Measurements from ENCODE around the gene NR3C2. TPM values are rescaled to one million over a fixed set of nuclear protein-coding genes. Genes with fewer than 3 reads are reported as not detected.

NR3C2 gene
- 16.7 TPM for total RNA-seq

DNA sequence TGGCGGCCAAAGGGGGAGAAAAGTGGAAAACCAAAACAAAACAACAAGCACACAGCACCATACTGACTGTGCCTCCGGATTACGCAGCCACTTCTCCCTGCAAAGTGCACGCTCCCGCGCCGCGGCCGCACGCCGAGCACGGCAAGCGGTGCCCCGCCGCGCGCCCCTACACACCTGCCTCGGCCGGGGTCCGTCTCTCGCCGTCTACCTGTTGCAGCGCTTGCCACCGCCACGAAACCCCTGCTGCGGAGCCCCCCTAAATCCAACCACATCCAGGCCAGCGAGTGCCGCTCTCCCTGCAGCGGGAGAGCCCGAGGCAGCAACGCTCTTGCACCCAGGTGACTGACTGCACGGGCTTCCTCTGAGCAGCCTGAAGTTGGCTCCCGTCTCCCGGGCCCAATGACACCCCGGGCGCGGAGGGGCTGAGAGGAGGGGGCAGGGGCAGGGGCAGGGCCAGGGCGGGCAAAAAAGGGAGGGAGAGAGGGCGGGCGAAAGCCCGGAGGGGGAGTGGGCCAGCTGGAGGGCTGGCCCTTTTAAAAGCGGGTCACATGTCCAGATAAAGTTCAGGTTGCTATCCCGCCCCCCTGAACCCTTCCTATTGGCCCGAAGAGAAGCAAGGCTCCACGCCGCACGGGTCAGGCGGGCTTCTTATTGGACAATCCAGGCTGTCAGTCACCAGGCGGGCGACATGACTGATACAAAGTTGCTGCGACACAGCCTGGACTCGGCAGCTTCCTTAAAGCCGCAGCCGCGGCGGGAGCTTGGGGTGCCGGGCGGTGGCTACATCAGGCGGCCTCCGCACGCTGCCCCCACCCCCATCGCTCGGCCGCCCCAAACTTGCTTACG lies at the start of gene NR3C2:
Gene NR3C2 (minus strand): TSS at position 429 of the 846 bp plus-strand sequence.
- peak within 1 kb of the TSS; percentile 97 to 99 (median 98) for H3K4me3 ChIP-seq (ENCODE audit: low read length in 3 of 3)
- H3K9ac ChIP-seq (ENCODE audit: low read depth in 1 of 3, low read length in 3 of 3) = peak within 1 kb of the TSS; percentile 98 to 99 (median 98)
- H3K9me3 ChIP-seq (ENCODE audit: control insufficient read depth in 3 of 3, low read length in 3 of 3) = no peaks in the 10 kb centered on the region
- H3K27ac ChIP-seq (ENCODE audit: low read depth, low read length) = peak within 1 kb of the TSS; percentile 94
- H3K36me3 ChIP-seq (ENCODE audit: control insufficient read depth in 3 of 3, insufficient read depth in 3 of 3, low read length in 3 of 3) = no peaks in the 10 kb centered on the region
- H3K27me3 ChIP-seq (ENCODE audit: control insufficient read depth in 3 of 3, insufficient read depth in 3 of 3, low read length in 3 of 3) = no peaks in the 10 kb centered on the region
- H3K4me1 ChIP-seq (ENCODE audit: control insufficient read depth in 3 of 3, insufficient read depth in 3 of 3, low read length in 3 of 3) = peaks cover 8 to 14% (median 10%) of the 10 kb centered on the region in 3 donors

DNA sequence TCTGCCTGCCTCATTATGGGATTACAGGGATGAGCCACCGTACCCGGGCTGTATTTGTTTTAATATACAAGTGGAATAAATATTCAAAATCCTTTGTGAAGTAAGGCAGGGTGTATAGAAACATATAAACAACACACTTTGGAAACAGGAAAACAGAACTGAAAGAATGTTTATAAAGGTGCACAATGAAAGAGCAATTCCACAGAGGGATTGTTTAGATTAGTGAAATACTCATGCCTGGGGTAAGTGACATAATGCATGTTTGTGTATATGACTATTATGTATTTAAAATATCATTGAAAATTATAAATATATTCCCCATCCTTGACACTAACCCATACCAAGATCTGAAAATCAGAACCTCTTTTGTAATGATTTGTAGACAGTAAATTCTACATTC lies 45.0 kb upstream of the NR3C2 start:
- Histone ChIP-seq H3K9me3 (ENCODE audit: control insufficient read depth in 3 of 3, low read length in 3 of 3) (peaks cover 0 to 2% (median 0%) of the 10 kb centered on the region in 3 donors), H3K36me3 (ENCODE audit: control insufficient read depth in 3 of 3, insufficient read depth in 3 of 3, low read length in 3 of 3) (no peaks in the 10 kb centered on the region), H3K9ac (ENCODE audit: low read depth in 1 of 3, low read length in 3 of 3) (no peak overlapping the region), H3K27ac (ENCODE audit: low read depth, low read length) (no peak overlapping the region), H3K4me1 (ENCODE audit: control insufficient read depth in 3 of 3, insufficient read depth in 3 of 3, low read length in 3 of 3) (no peaks in the 10 kb centered on the region), H3K4me3 (ENCODE audit: low read length in 3 of 3) (no peak overlapping the region), H3K27me3 (ENCODE audit: control insufficient read depth in 3 of 3, insufficient read depth in 3 of 3, low read length in 3 of 3) (no peaks in the 10 kb centered on the region)

DNA sequence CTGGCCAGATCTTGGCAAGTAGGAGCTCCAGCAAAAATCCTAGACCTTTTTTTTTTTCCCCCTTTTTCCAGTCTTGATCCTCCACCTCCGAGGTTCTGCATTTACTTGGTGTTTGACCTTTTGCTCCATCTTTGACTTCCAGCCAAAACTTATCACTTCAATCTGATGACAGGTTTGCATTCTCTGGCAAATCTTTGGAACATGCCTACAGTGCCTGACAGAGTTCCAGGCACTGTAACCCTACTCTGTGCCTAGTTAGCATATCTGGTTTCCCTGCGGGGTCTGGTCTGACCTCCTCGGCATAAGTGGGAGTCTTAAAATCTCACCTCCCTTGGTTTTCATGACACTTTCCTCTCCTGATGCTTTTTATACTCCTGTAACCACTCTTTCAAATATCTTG lies 39.4 kb upstream of the NR3C2 start:
- Histone ChIP-seq H3K36me3 (ENCODE audit: control insufficient read depth in 3 of 3, insufficient read depth in 3 of 3, low read length in 3 of 3) (no peaks in the 10 kb centered on the region), H3K4me3 (ENCODE audit: low read length in 3 of 3) (peak overlapping the region in 1 of 3 donors; percentile 23)

DNA sequence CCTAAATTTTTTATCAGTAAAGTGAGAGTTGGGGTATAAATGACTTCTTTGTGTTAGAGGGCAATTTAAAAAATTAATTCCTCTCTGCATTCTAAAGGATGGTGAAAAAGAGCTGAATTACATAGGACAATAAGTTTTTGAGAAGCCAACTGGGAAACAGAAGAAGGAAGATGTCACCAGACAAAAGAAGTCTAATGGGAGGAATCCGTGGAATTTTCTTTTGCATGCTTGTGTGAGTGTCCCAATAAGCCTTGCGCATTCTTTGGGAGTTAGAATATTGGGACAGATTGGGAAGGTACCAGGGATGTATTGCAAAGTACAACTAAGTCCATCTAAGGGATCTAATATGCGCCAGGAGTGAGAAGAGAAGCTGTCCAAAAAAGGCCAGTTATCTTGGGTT lies 35.1 kb upstream of the NR3C2 start:
- Histone ChIP-seq H3K9me3 (ENCODE audit: control insufficient read depth in 3 of 3, low read length in 3 of 3) (peaks cover 0 to 7% (median 0%) of the 10 kb centered on the region in 3 donors), H3K27me3 (ENCODE audit: control insufficient read depth in 3 of 3, insufficient read depth in 3 of 3, low read length in 3 of 3) (no peaks in the 10 kb centered on the region), H3K27ac (ENCODE audit: low read depth, low read length) (no peak overlapping the region), H3K9ac (ENCODE audit: low read depth in 1 of 3, low read length in 3 of 3) (no peak overlapping the region), H3K4me1 (ENCODE audit: control insufficient read depth in 3 of 3, insufficient read depth in 3 of 3, low read length in 3 of 3) (peaks cover 6 to 8% (median 8%) of the 10 kb centered on the region in 3 donors), H3K36me3 (ENCODE audit: control insufficient read depth in 3 of 3, insufficient read depth in 3 of 3, low read length in 3 of 3) (no peaks in the 10 kb centered on the region), H3K4me3 (ENCODE audit: low read length in 3 of 3) (no peak overlapping the region)

More for the DNA sequence above, 39.4 kb upstream of the NR3C2 start:
- no peak overlapping the region for H3K9ac ChIP-seq (ENCODE audit: low read depth in 1 of 3, low read length in 3 of 3)
- peaks cover 0 to 2% (median 0%) of the 10 kb centered on the region in 3 donors for H3K9me3 ChIP-seq (ENCODE audit: control insufficient read depth in 3 of 3, low read length in 3 of 3)
- no peak overlapping the region for H3K27ac ChIP-seq (ENCODE audit: low read depth, low read length)
- no peaks in the 10 kb centered on the region for H3K27me3 ChIP-seq (ENCODE audit: control insufficient read depth in 3 of 3, insufficient read depth in 3 of 3, low read length in 3 of 3)
- H3K4me1 ChIP-seq (ENCODE audit: control insufficient read depth in 3 of 3, insufficient read depth in 3 of 3, low read length in 3 of 3) = peaks cover 6 to 8% (median 8%) of the 10 kb centered on the region in 3 donors

DNA sequence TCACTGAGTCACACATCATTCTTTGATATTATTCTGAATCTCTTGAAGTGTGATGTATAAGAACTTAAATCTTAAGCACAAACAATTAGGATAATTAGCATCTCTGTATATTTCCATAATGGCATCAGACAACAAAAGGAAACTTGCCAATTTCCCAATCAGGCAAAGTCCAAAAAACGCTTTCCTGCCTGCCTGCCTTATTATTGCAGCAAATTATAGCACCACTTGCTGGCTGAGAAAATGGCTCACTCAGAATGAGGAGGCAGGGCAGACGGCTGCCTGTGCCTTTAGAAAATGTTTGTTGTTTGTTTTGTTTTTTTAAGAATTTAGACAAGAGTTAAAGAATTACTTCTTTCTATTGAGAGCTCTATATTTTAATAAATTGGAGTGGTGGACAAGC lies 27.7 kb upstream of the NR3C2 start:
- no peak overlapping the region for H3K4me3 ChIP-seq (ENCODE audit: low read length in 3 of 3)
- H3K27me3 ChIP-seq (ENCODE audit: control insufficient read depth in 3 of 3, insufficient read depth in 3 of 3, low read length in 3 of 3) = no peaks in the 10 kb centered on the region
- no peak overlapping the region for H3K9ac ChIP-seq (ENCODE audit: low read depth in 1 of 3, low read length in 3 of 3)
- peaks cover 0 to 4% (median 0%) of the 10 kb centered on the region in 3 donors for H3K9me3 ChIP-seq (ENCODE audit: control insufficient read depth in 3 of 3, low read length in 3 of 3)
- no peak overlapping the region for H3K27ac ChIP-seq (ENCODE audit: low read depth, low read length)
- H3K36me3 ChIP-seq (ENCODE audit: control insufficient read depth in 3 of 3, insufficient read depth in 3 of 3, low read length in 3 of 3) = no peaks in the 10 kb centered on the region
- H3K4me1 ChIP-seq (ENCODE audit: control insufficient read depth in 3 of 3, insufficient read depth in 3 of 3, low read length in 3 of 3) = no peaks in the 10 kb centered on the region

DNA sequence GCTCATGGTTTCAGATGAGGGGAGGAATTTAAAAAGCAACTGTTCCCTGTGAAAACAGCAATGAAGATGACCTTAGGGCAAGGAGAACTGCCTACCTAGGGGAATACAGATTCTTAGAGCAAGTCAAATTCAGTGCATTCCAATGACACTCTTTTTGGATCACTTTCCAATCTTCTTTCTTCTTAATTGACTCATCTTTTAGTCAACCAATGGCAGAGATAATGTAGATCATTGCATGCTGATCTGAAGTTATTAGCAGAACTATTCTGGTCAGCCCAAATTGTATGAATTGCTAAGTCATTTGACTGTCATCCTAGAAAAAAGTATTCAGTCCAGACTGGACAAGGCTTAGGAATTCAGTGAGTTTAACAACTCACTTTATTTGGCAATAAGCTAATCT lies 12.6 kb upstream of the NR3C2 start:
- Histone ChIP-seq H3K27me3 (ENCODE audit: control insufficient read depth in 3 of 3, insufficient read depth in 3 of 3, low read length in 3 of 3) (no peaks in the 10 kb centered on the region), H3K27ac (ENCODE audit: low read depth, low read length) (no peak overlapping the region), H3K4me3 (ENCODE audit: low read length in 3 of 3) (no peak overlapping the region), H3K9ac (ENCODE audit: low read depth in 1 of 3, low read length in 3 of 3) (no peak overlapping the region), H3K36me3 (ENCODE audit: control insufficient read depth in 3 of 3, insufficient read depth in 3 of 3, low read length in 3 of 3) (no peaks in the 10 kb centered on the region), H3K9me3 (ENCODE audit: control insufficient read depth in 3 of 3, low read length in 3 of 3) (no peaks in the 10 kb centered on the region), H3K4me1 (ENCODE audit: control insufficient read depth in 3 of 3, insufficient read depth in 3 of 3, low read length in 3 of 3) (no peaks in the 10 kb centered on the region)

DNA sequence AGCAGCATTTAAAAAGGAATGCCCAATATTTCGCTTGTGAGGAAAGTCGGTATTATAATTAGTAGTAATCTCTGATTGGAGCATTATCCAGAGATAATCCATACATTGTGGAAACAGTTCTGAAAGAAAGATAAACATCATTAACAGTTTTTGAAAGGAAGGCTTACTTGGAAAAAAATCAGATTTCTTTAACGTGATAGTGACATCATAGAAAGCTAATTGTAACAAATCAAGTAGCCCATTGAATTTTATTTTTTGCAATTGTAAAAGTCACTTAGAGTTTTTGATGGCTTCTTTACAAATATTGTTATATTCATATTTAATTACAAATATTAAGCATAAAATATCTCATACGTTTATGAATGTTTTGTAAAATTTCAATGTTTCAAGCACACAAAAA lies 11.6 kb upstream of the NR3C2 start:
- Histone ChIP-seq H3K27me3 (ENCODE audit: control insufficient read depth in 3 of 3, insufficient read depth in 3 of 3, low read length in 3 of 3) (no peaks in the 10 kb centered on the region), H3K27ac (ENCODE audit: low read depth, low read length) (no peak overlapping the region), H3K9ac (ENCODE audit: low read depth in 1 of 3, low read length in 3 of 3) (no peak overlapping the region), H3K36me3 (ENCODE audit: control insufficient read depth in 3 of 3, insufficient read depth in 3 of 3, low read length in 3 of 3) (no peaks in the 10 kb centered on the region), H3K4me1 (ENCODE audit: control insufficient read depth in 3 of 3, insufficient read depth in 3 of 3, low read length in 3 of 3) (peaks cover 0 to 3% (median 2%) of the 10 kb centered on the region in 3 donors), H3K9me3 (ENCODE audit: control insufficient read depth in 3 of 3, low read length in 3 of 3) (no peaks in the 10 kb centered on the region), H3K4me3 (ENCODE audit: low read length in 3 of 3) (no peak overlapping the region)

DNA sequence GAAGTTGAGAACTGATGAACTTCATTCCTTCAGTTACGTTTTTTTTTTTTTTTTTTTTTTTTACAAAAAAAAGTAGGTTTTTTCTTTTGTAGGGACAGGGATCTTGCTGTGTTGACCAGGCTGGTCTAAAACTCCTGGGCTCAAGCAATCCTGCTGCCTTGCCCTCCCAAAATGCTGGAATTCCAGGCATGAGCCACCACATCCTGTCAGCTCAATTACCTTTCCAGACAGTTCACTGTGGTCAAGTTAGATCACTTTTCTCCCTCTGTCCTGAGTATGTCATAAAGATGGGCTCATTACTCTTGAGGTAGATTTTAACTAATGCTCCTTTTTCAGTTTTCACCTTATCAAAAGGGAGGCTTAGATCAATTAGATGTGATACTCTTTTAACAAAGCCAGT lies 10.8 kb upstream of the NR3C2 start:
- Histone ChIP-seq H3K4me1 (ENCODE audit: control insufficient read depth in 3 of 3, insufficient read depth in 3 of 3, low read length in 3 of 3) (peaks cover 0 to 3% (median 2%) of the 10 kb centered on the region in 3 donors), H3K27me3 (ENCODE audit: control insufficient read depth in 3 of 3, insufficient read depth in 3 of 3, low read length in 3 of 3) (no peaks in the 10 kb centered on the region), H3K36me3 (ENCODE audit: control insufficient read depth in 3 of 3, insufficient read depth in 3 of 3, low read length in 3 of 3) (no peaks in the 10 kb centered on the region), H3K9me3 (ENCODE audit: control insufficient read depth in 3 of 3, low read length in 3 of 3) (no peaks in the 10 kb centered on the region), H3K9ac (ENCODE audit: low read depth in 1 of 3, low read length in 3 of 3) (no peak overlapping the region), H3K27ac (ENCODE audit: low read depth, low read length) (no peak overlapping the region), H3K4me3 (ENCODE audit: low read length in 3 of 3) (no peak overlapping the region)

DNA sequence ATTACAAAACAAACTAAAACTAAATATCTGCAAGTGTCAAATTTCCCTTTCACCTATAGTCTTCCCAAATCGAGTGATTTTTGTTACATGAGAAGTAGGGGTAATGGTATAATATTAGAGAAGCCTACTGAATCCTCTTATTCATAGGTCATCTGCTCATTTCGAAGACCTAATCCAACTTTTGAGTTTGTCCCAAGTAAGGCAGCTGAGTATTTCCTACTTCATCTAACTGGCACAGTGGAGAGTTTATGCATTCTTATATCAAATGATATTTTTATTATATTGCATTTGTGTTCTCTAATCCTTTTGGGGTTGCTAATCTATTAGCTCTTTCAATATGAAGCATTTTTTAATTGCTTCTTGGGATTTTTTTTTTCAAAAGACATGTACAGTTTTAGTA lies 7.7 kb upstream of the NR3C2 start:
- Histone ChIP-seq H3K36me3 (ENCODE audit: control insufficient read depth in 3 of 3, insufficient read depth in 3 of 3, low read length in 3 of 3) (no peaks in the 10 kb centered on the region), H3K4me3 (ENCODE audit: low read length in 3 of 3) (no peak overlapping the region), H3K4me1 (ENCODE audit: control insufficient read depth in 3 of 3, insufficient read depth in 3 of 3, low read length in 3 of 3) (peaks cover 3 to 12% (median 11%) of the 10 kb centered on the region in 3 donors), H3K9me3 (ENCODE audit: control insufficient read depth in 3 of 3, low read length in 3 of 3) (no peaks in the 10 kb centered on the region), H3K27ac (ENCODE audit: low read depth, low read length) (no peak overlapping the region), H3K9ac (ENCODE audit: low read depth in 1 of 3, low read length in 3 of 3) (no peak overlapping the region), H3K27me3 (ENCODE audit: control insufficient read depth in 3 of 3, insufficient read depth in 3 of 3, low read length in 3 of 3) (no peaks in the 10 kb centered on the region)

DNA sequence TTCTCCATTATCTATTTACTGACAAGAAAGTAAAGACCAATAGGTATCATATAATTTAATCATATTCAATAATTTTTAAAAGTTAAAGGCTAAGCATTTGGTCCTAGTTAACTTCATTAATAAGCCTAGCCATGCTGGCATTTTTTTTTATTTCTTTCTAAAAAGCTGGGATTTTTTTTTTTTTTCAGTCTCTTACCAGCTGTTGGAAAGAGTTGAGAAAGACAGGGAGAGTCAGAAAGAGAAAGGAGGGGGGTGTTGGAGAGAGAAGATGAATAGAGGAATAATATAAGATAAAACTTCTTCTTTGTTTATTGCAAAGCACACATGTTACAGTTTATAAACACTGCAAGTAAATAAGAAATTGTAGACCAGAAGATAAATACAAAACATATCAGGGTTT lies 5.9 kb upstream of the NR3C2 start:
- Histone ChIP-seq H3K4me1 (ENCODE audit: control insufficient read depth in 3 of 3, insufficient read depth in 3 of 3, low read length in 3 of 3) (peaks cover 3 to 12% (median 11%) of the 10 kb centered on the region in 3 donors), H3K9me3 (ENCODE audit: control insufficient read depth in 3 of 3, low read length in 3 of 3) (no peaks in the 10 kb centered on the region), H3K36me3 (ENCODE audit: control insufficient read depth in 3 of 3, insufficient read depth in 3 of 3, low read length in 3 of 3) (no peaks in the 10 kb centered on the region), H3K27ac (ENCODE audit: low read depth, low read length) (peak overlapping the region; percentile 46), H3K9ac (ENCODE audit: low read depth in 1 of 3, low read length in 3 of 3) (no peak overlapping the region), H3K4me3 (ENCODE audit: low read length in 3 of 3) (no peak overlapping the region), H3K27me3 (ENCODE audit: control insufficient read depth in 3 of 3, insufficient read depth in 3 of 3, low read length in 3 of 3) (no peaks in the 10 kb centered on the region)

Data from skeletal muscle tissue (tissue), 4 donors.